ENCODE measurements around the gene HAAO.

The HAAO gene

GRCh38 chr2:42777883-42778805 lies 14.2 kb downstream of the HAAO start:
- no peak for TF ChIP-seq CTCF (conservative IDR thresholded peaks at IDR 0.05; ENCODE audit: low read length)
- H3K4me3 ChIP-seq (ENCODE audit: low read length) = no peak overlapping the region
- DNase-seq (ENCODE audit: low read depth) = peak; percentile 54

GRCh38 chr2:42775810-42776209 lies 16.6 kb downstream of the HAAO start:
- DNase-seq (ENCODE audit: low read depth) = no peak
- TF ChIP-seq CTCF (conservative IDR thresholded peaks at IDR 0.05; ENCODE audit: low read length) = no peak
- H3K4me3 ChIP-seq (ENCODE audit: low read length) = no peak overlapping the region

GRCh38 chr2:42775186-42775585 lies 17.2 kb downstream of the HAAO start:
- DNase-seq (ENCODE audit: low read depth) = no peak
- no peak for TF ChIP-seq CTCF (conservative IDR thresholded peaks at IDR 0.05; ENCODE audit: low read length)
- H3K4me3 ChIP-seq (ENCODE audit: low read length) = no peak overlapping the region

DNA sequence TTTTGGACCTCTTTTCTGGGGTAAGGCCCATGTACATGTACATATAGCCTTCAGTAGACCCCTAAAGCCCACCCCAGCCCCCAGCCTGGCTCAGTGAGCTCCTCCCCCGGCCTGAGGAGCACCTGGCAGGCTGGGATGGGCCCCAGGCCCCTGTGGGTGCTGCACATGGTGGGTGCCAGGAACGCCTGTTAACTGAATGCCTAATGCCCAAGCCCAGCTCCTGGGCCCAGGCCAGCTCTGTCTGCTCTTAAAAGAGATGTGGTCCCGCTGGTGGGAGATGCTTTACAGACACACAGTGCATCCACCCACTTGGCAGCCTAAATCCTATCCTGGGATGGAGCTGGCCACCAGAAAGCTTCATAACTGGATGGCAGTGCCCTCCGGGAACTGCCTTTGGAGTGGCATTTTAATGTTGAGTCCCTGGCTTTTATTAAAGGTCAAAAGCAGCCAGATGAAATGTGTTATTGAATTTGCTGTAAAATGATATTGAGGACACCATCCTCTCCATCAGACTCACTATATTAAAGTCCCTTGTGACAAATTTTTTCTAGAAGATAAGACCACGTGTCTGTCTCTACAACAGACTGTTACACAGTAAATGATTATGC lies 20.7 kb downstream of the HAAO start:
- TF ChIP-seq CTCF (conservative IDR thresholded peaks at IDR 0.05; ENCODE audit: low read length) = no peak
- DNase-seq (ENCODE audit: low read depth) = no peak
- H3K4me3 ChIP-seq (ENCODE audit: low read length) = no peak overlapping the region

GRCh38 chr2:42770288-42771131 lies 21.9 kb downstream of the HAAO start:
- peak; percentile 39 for DNase-seq (ENCODE audit: low read depth)
- TF ChIP-seq CTCF (conservative IDR thresholded peaks at IDR 0.05; ENCODE audit: low read length) = peak; percentile 45
- H3K4me3 ChIP-seq (ENCODE audit: low read length) = no peak overlapping the region

- no peak for DNase-seq (ENCODE audit: low read depth)
- TF ChIP-seq CTCF (conservative IDR thresholded peaks at IDR 0.05; ENCODE audit: low read length) = no peak
- no peak overlapping the region for H3K4me3 ChIP-seq (ENCODE audit: low read length)
These were observed 22.6 kb downstream of the HAAO start for GRCh38 chr2:42769583-42770287.
